Activated gamma-delta T cell (primary cell): ENCODE results near the gene MSH6.

Source experiments
- DNase-seq: peaks from one replicate; lab custom pipeline; 2025; lab: John Stamatoyannopoulos, UW

The MSH6 gene

DNA sequence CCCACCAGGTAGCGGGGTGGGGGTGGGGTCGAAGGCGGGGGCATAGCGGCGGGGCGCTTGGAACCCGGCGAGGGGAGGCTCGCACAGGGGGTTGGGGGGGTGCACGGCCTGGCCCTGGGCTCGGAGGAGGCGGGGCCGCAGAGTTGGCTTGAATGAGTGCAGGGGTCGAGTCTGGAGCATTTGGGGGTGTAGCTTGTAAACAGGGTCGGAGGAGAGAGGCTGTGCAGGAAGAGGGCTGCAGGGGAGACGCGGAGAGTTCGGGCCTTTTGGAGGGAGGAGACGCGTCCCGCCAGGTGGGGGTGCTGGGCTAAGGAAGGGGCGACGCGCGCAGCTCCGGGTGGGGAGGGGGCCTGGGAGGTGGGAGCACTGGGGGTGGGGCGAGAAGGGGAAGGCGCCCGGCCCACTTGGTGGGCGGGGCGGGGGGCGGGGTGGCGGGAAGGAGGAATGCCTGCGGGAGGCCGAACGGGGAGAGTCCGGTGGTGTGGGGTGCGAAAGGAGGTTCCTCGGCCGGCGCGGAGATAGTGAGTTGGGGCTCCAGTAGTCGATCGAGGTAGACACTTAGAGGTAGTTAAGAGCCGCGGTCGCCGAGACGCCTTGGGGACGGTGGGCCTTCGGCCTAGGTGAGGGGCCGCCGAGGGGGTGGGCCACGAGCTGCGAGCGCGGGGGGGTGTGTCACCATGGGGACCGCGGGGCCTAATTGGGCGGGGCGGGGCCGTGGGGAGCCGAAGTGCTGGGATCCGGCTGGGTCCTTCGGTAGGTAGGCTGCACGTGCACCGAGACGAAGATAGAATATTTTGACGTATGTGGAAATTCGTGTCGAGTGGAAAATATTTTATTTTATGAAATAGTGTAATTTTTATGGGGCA, 774 bp downstream of the MSH6 start:
- DNase-seq: peak; percentile 60

DNA sequence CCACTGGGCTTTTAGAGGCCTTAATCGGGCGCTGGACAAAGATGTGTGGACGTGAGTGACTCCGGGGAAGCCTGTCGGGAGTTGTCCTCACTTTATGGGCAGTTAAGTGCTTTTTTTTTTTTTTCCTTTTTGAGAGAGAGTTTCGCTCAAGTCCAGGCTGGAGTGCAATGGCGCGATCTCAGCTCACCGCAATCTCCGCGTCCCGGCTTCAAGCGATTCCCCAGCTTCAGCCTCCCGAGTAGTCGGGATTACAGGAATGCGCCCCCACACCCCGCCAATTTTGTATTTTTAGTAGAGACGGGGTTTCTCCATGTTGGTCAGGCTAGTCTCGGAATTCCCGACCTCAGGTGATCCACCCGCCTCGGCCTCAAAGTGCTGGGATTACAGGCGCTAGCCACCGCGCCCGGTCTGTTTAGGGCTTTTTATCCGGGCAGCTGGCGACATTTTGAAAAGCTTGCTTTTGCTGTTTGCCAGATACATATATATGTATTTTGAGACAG, 1.5 kb downstream of the MSH6 start:
- DNase-seq: no peak

DNA sequence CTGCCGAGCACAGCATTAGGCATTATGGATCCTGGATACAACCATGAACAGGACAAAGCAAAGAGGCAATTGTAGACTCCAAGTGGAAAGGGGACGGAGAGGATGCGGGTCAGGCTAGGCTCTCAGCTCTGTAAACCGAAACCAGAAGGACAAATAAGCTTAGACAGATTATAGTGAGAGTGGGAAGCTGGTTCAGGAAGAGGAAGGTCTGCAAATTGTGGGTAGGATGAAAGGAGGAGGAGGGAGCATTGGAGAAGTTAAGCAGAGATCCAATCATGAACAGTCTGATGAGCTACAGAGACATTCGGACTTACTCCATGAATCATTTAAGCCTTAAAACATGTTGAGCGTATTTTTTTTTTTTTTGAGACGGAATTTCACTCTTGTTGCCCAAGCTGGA, 3.0 kb downstream of the MSH6 start:
- DNase-seq: no peak

DNA sequence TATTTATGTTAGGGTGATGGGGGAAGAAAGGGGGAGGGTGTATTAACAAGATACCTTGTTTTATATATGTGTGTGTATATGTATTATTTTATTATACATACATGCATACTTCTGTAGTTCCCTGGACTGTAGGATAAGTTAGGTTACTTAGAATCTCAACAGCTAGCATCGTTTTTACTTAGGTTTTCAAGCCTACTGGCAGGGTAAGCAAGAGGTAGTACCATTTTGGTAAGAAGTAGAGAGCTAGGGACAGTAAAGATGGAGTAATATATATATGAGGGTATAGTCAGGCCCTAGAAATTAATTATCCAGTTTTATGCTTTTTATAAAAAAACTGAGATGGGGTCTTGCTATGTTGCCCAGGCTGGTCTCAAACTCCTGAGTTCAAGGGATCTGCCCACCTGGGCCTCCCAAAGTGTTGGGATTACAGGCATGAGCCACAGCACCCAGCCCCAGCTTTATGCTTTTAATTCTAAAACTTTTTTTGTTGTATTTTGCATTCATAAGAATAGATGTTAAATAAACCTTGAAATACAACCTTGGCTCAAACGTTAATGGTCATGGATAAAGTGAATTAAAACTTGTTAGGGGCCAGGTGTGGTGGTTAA, 13.2 kb downstream of the MSH6 start:
- DNase-seq: no peak

DNA sequence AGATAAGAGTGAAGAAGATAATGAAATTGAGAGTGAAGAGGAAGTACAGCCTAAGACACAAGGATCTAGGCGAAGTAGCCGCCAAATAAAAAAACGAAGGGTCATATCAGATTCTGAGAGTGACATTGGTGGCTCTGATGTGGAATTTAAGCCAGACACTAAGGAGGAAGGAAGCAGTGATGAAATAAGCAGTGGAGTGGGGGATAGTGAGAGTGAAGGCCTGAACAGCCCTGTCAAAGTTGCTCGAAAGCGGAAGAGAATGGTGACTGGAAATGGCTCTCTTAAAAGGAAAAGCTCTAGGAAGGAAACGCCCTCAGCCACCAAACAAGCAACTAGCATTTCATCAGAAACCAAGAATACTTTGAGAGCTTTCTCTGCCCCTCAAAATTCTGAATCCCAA, 15.7 kb downstream of the MSH6 start:
- no peak for DNase-seq

DNA sequence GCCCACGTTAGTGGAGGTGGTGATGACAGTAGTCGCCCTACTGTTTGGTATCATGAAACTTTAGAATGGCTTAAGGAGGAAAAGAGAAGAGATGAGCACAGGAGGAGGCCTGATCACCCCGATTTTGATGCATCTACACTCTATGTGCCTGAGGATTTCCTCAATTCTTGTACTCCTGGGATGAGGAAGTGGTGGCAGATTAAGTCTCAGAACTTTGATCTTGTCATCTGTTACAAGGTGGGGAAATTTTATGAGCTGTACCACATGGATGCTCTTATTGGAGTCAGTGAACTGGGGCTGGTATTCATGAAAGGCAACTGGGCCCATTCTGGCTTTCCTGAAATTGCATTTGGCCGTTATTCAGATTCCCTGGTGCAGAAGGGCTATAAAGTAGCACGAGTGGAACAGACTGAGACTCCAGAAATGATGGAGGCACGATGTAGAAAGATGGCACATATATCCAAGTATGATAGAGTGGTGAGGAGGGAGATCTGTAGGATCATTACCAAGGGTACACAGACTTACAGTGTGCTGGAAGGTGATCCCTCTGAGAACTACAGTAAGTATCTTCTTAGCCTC, 16.2 kb downstream of the MSH6 start:
- no peak for DNase-seq

DNA sequence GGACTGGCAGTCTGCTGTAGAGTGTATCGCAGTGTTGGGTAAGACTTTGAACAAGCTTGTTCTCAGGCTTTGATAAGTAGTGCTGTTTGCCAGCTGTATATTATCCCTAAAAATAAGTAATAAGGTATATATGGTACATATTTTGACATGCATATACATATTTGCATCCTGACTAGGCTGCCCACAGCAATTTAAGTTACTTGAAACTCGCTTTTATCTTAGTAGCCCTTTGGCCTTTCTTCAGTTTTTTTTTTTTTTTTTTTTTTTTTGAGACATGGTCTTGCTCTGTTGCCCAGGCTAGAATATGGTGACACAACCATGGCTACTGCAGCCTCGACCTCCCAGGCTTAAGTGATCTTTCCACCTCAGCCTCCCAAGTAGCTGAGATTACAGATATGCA, 18.2 kb downstream of the MSH6 start:
- no peak for DNase-seq

DNA sequence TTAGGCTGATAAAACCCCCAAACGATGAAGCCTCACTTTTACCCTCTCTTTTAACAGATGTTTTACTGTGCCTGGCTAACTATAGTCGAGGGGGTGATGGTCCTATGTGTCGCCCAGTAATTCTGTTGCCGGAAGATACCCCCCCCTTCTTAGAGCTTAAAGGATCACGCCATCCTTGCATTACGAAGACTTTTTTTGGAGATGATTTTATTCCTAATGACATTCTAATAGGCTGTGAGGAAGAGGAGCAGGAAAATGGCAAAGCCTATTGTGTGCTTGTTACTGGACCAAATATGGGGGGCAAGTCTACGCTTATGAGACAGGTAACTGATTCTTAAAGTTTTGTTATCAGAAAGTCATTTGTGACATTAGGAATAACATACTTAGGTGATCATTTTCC, 20.4 kb downstream of the MSH6 start:
- DNase-seq: no peak

DNA sequence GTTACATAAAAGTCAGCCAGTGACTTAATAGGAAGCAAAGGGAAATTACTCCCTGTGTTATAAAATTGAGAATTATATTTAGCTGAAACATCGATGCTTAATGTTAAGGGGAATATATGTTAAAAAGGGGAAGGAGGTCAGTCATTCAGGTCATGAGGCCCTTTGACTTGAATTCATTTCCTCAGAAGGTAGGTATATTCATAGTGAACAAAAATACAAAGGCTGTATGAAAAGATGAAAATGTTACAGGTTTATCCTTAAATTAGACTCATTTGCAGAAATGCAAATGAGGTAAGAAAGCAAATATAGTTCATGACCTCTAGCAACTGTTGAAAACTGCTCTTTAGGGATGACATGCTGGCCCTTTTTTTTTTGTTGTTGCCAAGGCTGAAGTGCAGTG, 20.8 kb downstream of the MSH6 start:
- no peak for DNase-seq

DNA sequence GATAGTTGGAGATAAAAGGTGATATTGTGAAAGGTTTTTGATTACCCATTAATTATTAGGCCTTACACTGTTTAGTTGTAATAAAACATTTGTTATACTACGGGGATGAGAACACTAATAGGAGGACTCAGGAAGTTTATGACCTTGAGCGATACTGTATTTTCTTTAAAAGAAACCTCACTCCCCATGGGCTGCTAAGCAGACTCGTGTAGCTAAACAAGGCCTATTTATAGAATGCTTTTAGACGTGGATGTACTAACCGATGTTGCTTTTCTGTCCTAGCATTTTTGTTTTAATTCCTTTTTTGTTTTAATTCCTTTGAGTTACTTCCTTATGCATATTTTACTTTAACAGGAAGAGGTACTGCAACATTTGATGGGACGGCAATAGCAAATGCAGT, 22.9 kb downstream of the MSH6 start:
- DNase-seq: no peak

DNA sequence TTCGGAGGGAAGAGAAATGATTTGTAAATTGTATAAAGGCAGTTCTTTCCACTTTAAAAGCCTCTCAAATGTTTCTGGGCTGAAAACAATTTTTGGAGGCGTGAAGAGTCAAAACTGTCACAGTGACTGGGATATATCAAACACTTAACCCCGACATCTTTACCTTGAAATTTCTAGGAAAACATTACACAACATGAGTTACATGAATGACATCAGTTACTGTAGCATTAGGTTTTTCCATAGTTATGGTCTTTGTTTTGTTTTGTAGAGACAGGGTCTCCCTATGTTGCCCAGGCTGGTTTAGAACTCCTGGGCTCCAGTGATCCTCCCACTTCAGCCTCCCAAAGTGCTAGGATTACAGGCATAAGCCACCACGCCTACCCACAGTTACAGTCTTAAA, 25.7 kb downstream of the MSH6 start:
- DNase-seq: no peak

DNA sequence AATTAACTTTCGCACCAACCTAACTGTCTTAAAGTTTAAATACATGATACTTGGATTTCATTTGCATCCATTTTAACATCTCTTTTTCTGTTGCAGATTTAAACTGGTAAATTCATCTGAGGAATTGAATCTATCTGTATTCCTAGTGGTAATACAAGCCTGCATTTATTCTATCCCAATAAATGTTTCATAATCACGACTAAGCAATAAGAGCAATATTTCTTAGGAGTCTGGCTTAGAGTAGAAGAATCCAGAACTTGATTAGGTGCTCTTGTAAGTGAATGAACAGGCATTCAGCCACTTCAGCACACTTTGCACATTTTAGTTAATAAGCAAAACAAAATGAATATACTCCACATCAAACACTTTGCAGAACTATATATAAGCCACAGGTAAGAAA, 27.0 kb downstream of the MSH6 start:
- DNase-seq: no peak

DNA sequence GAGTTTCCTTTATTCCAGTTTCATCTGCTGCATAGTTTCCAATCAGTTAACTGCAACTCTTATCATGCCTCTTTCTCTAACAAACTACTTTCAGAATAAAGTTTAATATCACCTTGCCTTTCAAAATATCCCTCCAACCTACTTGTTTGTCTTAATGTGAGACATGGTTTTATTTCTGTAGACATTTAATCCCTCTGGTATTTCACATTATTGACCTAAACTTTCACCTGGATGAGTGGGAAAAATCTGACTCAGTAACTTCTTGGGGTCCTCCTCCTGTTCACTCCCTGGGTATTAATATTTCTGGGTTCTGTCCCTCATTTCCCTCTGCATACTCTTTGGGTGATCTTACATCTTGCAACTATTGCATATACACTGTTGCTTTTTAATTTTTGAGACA, 27.9 kb downstream of the MSH6 start:
- DNase-seq: no peak

DNA sequence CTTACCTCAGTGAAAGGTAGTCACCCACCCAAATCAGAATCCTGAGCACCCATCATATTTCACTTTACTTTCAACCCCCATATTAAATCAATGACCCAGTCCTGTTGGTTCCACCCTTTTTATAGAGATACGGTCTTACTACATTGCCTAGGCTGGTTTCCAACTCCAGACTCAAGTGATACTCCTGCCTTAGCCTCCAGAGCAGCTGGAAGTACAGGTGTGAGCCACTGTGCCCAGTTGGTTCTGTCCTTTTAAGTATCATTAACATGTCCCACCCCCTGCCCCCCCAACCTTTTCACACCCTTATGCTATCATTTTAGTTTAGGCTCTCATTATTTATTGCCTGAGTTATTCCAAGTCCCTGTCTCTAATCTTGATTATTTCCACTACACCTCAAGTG, 28.7 kb downstream of the MSH6 start:
- no peak for DNase-seq

DNA sequence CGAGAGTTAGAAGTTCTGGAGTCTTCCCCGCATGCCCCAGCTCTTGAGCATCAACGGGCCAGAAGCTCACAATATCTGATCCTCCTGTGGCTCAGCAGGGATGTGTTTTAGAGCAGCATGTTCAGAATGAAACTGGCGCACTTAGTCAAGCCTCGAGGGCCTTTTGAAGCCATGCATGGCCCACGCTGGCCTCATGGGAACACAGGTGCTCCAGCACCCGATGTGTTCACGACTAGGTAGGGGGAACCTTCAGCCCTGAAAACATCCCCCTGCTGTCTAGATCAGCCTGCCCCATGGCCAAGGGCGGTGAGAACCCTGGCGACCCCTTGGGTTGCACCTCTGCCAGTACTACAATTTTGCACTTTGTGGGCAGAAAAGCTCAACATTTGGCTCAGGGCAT, 32.8 kb downstream of the MSH6 start:
- no peak for DNase-seq

DNA sequence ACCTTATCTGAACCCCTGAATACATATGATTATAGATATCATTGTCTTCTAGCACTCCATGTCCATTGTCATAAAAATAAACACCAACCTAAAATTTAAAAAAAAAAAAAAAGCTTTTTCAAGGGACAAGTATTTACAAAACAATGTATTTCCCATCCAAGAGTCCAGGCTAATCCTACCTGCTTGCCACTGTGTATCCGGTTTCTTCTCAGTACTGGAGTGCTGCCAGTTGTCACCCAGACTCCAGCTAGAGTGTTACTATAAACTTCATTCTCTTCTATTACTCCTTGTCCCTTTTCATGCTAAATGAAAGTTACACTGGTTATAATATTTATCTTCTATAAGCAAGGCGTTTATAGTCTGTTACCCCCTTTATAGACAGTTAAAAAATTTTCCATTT, 35.8 kb downstream of the MSH6 start:
- DNase-seq: no peak

DNA sequence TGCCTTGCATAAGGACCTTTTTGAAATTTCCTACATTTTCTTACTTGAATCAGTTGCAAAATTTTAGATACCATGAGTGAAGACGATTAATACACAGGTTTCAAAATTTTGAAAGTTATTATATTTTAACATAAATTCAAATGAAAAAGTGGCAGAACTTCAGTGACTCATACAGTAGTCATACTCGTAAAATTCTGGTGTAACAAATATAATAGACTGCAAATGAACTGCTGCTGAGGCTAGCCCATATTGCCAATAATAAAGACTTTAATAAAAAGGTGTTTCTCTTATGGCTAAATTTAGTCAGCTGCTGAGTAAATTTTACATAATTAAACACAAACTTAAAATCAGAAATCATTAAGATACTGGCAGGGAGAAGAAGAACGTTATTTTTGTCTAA, 36.9 kb downstream of the MSH6 start:
- no peak for DNase-seq

DNA sequence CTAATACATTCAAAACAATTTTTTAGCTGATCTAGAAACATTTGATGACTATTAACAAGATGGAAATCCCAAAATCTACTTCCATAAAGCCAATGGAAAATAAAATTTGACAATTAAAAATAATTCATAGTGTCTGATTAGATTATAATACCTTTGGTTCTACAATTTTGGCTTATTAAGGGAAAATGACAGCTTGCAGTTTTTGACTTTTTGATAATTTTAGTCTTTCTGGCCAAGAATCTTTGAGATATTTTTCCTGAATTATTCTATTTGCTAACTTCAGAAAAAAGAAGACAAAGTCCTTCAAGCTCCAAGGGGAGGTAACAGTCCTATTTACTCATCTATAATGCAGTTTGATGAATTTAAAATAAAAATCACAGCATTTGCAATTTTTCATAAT, 39.6 kb downstream of the MSH6 start:
- DNase-seq: no peak

DNA sequence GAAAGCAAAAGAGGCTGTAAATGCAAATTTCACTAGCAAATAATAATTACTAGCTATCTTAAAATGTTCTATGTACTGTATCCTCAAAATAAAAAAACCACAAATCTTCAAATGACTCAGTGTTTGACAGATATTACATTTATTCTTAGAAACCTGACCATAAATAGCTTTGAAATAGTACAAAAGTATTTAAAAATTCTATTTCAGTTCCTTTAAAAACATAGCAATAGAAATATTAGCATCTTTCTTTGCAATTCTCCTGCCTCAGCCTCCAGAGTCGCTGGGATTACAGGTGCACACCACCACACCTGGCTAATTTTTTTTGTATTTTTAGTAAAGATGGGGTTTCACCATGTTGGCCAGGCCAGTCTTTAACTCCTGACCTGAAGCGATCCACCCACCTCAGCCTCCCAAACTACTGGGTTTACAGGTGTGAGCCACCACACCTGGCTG, 50.6 kb downstream of the MSH6 start:
- DNase-seq: no peak

DNA sequence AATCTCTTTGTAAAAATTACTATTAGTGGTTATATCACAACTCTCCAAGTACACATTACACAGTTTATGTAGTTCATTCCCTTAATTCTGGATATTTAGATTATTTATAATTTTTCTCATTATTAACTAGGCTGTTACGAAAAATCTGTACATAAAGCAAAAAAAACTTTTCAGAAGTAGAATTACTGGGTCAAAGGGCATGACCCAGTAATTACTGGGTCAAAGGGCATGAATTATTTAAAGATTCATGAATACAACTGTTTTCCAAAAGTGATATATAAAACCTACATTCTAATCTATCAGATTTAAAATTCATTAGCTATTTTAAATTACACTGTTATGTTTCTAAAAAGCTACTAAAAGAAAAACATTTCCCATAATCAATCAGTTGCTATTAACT, 55.3 kb downstream of the MSH6 start:
- DNase-seq: no peak

DNA sequence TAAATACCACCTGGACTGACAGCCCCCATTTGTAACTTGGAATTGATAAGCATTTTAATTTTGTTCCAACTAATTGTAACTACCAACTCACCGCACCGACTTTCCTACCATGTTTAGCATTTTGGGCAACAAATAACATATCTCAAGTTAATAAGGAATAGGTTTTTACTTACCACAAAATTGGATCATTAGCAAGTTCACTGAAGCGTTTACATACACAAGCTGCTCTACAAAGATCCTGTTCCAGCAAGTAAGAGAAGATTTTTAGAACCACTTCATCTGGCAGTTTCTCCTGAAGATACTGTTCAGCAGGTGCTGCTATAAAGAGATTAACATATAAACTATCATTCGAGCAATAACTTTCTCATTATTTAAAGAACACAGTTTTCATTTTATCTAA, 55.7 kb downstream of the MSH6 start:
- no peak for DNase-seq

DNA sequence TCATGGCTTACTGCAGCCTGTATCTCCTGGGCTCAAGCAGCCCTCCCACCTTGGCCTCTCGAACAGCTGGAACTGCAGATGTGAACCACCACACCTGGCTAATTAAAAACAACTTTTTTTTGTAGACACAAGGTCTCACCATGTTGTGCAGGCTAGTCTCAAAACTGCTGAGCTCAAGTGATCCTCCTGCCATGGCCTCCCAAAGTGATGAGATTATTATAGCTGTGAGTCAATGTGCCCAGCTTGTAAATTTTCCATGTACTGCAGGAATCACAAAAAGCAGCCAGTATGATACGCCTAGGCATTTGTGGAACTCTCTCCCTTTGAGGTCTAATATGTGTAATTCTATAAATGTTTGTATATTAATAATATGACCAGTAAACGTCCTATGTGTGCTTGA, 59.9 kb downstream of the MSH6 start:
- DNase-seq: no peak

DNA sequence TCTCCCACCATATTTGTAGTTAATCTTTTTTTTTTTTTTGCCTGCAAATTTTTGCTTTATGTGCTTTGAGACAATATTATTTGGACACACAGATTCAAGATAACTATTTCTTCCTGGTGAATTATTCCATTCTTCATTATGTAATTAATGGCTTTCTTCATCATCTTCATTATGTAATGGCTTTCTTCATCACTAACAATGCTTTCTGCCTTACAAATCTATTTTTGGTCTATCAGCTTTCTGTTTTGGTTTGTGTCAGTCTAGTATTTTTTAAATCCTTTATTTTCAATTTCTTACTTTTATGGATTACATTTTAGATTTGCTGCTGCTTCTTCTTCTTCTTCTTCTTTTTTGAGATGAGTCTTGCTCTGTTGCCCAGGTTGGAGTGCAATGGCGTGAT, 60.5 kb downstream of the MSH6 start:
- no peak for DNase-seq
